Stimulated activated CD8-positive, alpha-beta memory T cell treated with anti-CD3 and anti-CD28 coated beads, Interleukin-4, amount 100 ng/mL, for 1 hour (primary cell): ENCODE results near the gene TMEM161B.
"Not testable (repeated sequence)": the region's sequence is repeated elsewhere in the genome, so short reads cannot be mapped to it uniquely, and the experiment has no call there.

ENCODE experiments used
- DNase-seq, 2 donors: peaks; one replicate each; pipeline ENCODE4 v3.0.0-alpha.2; 2020; ENCODE audit warnings: low read depth in 2 of 2, low spot score in 1 of 2

TMEM161B gene

DNA sequence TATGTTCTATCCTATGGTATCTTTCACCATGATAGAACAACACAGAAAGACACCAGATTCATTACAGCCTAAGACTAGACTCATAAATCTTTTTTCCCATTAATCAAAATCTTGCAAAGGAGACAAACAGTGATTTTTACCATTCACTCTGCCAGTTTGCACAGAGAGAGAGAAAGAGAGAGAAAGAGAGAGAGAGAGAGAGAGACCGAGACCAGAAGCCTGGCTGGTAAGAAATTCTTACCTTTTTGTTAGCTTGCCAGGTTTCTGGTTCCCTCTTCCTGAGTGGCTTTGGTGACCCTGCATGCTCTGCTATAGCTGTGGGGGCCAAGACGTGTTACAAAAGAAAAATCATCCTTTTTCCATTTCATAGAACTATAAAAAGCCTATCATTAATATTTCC, 18.6 kb downstream of the TMEM161B start:
- DNase-seq: no peak

DNA sequence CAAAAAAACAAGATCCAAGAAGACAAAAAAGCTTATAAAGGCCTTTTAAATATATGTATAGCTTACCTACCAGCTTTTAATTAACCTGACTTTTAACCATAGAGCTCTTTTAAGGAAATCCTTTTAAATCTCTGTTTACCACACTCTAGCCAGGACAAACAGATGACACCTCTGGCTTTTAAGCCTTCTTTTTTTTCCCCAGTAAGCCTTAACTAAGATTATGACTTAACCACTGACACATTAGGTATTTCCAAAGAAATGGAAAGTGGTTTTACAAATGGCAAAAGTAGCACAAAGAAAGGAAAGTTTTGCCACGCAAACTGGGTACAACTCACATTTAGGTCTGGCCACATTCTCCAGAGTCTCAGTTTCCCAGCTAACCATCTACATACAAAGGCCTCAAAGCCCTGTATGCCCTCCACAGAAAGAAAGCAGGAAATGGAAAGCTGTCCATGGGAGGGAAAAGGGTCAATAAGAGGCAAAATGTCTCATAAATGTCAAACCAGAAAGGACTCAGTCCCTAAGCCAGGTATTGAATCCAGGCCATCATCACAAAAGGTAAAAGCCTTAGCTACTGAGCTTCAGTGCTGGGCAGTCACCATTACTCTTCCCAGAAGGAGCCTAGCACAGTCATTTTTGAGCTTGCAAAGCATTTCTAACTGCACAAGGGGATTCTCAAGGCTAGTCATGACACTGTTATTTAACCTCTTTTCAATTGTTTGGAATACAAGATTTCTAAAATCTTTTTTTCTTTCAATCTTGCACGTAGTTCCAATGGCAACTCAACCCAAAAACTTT, 19.7 kb downstream of the TMEM161B start:
- no peak for DNase-seq

DNA sequence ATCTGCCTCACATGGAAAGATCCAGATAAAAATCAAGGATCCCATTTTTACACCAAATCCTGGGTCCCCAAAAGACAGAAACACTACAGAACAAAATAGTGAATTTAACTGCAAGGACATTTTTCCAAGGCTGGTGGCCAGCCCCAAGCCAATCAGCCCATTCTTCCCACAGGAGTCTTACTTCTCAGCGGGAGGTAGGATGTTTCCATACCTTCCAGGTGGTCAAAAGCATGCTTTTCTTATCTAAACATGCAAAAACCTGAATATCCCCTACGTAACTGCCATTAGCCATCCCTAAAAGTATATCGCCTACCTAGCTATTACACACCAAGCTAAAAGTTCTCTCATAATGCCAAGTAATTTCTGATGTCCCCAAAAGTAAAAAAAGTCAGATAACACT, 20.6 kb downstream of the TMEM161B start:
- DNase-seq: no peak

DNA sequence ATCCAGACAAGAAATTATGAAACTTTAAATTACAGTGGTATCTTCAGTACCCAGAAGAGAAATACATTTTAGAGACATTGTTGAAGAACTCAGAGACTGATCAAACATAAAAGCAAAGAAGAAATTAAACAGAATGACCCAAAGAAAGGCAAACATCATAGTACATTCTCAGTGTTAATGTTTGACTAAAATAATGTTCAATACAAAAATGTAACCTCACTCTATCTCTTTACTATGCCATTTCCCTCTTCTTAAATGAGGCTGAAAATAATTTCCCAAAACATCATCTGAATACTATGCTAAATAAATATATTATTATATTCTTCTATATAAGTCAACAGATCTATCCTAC, 22.8 kb downstream of the TMEM161B start:
- DNase-seq: no peak

DNA sequence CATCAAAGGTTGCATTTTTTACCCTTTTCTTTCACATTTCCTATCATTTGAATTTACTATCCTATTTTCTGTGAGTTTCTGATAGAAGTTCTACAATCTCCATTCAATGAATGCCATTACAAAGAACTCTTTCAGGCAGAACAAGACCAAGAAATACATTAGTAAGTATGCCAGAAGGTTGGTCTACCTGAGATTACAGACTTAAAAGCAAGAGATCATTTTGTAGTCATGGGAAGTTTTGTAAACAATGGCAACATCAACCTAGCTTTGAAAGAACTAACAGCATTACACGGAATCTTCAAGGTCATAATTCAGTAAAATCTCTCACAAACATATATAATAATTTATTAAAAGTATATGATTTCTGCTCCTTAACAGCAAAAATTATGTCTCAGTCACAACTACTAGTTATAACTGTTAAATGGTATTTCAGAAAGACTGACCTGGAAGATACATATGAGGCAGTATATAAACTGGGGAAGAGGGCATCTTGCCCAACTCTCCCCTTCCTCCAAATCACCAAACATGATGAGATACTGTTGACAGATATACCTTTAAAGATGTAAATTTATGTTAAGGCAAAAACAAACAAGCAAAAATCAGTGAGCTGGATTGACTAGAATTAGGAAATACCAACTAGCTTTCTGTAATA, 23.3 kb downstream of the TMEM161B start:
- no peak for DNase-seq

DNA sequence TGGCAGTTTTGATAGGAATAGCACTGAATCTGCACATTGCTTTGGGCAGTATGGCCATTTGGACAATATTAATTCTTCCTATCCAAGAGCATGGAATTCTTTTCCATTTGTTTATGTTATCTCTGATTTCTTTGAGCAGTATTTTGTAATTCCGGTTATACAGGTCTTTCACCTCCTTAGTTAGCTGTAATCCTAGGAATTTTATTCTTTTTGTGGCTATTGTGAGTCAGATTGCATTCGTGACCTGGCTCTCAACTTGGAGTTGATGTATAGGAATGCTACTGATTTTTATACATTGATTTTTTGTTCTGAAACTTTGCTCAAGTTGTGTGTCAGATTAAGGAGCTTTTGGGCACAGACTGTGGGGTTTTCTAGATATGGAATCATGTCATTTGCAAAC, 24.0 kb downstream of the TMEM161B start:
- DNase-seq: no peak

DNA sequence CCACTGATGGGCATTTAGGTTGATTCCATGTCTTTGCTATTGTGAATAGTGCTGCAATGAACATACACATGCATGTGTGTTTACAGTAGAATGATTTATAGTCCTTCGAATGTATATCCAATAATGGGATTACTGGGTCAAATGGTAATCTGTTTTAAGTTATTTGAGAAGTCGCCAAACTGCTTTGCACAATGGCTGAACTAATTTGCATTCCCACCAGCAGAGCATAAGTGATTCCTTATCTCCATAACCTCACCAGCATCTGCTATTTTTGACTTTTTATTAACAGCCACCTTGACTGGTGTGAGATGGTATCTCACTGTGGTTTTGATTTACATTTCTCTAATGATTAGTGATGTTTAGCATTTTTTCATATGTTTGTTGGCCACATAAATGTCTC, 25.2 kb downstream of the TMEM161B start:
- DNase-seq: not testable (repeated sequence)

DNA sequence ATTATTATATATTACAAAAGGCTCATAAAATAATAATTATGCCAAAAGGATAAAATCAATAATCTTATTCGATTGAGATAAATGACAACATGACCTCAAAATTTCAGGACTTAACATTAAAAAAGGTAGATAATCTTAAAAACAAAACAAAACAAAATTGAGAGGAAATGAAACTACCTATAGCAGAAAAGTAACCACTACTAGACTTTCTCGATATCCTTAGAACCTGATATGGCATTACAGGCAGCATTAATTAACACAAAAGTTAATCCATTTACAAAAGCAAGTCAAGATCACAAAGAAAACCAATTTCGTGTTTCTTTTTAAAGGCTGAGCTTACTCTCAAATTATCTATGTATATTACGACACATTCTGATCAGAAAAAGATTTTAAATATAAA, 29.9 kb downstream of the TMEM161B start:
- no peak for DNase-seq

DNA sequence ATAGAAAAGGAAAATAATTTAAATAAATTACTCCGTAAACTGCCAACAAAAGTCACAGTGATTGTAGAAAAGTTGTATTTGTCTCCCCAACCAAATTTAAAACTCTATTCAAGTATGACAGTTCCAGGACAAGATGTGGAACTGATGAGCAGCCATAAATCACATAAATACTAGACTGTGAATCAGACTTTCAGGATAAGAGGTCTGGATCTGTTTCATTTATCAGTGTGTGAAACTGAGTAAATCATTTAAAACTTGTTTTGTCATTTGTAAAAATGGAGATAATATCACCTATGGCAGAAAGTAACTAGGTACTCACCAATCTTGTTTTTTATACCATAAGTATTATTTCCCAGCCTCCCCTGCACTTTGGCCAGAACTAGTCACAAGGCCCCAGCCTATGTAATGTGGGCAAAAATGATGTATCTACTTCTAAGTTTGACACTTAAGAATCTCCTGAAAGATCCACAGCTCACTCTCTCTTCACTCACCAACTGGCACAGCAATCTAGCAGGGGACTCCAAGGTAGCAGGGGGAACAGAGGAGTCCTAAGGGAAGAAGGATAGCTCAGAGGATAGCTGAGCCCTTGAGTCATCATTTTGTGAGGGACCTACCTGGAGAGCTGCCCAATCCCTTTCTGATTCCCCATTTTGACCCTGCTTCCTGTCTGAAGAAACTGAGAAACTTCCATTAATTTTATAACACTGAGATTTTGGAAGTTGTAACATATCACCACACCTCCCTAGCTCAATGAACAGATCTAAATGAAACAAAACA, 31.6 kb downstream of the TMEM161B start:
- DNase-seq: no peak

DNA sequence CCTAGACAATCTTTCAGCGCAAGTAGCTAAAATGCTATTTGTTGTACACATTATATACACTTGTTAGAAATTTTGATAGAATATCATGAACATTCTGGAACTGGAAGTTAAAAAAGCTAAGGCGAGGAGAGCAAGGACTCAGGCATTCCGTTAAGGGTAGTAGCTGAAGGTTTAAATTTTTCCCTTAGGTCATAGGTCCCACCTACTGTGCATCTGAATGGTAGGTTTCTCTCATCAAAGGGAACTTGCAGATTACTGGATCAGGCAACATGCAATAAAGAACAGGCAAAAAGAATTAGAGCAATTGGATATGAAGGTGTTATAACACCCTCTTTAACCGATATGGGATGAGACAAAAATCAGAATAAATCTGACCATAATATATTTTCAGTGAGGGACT, 32.8 kb downstream of the TMEM161B start:
- DNase-seq: no peak

DNA sequence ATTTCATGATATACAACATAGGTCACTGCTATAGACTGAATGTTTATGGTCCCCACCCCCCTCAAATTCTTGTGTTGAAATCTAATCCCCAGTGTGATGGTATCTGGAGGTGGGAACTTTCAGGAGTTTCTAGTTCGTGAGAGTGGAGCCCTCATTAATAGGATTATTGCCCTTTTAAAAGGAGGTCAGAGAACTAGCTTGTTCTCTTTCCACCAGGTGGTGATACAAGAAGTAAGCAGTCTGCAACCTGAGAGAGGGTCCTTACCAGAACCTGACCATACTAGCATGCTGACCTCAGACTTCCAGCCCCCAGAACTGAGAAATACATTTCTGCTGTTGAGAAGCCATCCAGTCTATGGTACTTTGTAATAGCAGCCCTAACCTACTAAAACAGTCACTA, 33.3 kb downstream of the TMEM161B start:
- DNase-seq: no peak

DNA sequence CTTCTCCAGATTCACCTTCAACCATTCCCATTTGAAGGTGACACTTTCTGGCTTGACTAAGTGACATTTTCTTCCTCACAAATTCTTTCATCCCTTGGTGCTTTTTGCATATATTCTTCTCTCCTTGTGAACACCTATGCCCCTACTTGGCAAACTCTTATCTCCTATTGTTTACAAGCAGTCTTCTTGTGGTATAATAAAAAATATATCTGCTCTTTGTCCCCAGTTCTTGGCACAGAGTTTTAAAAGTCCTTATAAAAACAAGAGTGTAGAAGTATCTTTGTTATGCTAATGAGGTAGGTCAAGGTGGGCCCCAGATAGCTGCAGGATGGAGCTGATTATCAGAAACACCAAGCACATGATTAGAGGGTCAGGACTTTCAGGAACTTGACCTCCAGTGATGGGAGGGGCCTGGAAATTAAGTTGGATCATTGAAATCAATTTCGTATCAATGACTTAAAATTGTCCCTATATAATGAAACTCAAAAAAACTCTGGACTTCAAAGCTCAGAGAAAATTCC, 38.0 kb downstream of the TMEM161B start:
- no peak for DNase-seq

DNA sequence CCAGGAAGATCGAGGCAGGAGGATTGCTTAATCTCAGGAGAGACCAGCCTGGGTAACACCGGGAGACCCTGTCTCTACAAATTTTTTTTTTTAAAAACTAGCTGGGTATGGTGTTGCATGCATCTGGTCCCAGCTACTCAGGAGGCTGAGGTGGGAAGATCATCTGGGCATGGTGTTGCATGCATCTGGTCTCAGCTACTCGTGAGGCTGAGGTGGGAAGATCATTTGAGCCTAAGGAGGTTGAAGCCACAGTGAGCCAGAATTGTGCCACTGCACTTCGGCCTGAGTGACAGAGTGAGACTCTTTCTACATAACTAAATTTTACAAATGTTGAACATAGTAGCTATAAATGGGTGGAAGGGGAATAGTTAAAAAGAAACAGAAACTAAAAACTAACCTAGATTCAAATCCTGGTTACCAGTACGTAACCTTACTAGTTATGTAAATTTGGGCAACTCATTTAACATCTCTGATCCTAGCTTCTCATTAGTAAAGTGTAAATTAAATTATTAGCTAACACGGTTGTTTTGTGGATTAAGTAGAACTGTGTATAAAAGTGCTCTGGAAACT, 41.7 kb downstream of the TMEM161B start:
- DNase-seq: no peak

DNA sequence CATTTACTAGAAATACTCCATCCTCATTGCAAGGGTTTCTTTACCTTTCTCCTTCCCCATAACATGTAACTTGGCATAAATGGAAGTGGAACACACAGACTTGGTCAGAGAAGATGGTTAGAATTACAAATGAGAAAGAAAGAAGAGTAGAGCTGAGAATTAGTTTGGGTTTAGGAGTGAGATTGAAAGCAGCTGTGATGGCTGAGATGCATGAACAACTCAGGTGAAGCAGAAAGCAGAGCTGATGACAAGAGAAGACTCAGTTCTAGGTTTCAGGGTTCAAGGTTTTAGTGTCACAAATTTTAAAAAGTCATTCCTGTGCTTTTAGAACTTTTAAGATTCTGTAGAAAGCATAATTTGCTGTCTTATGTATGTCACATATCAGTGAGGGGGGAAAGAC, 54.0 kb downstream of the TMEM161B start:
- DNase-seq: no peak

DNA sequence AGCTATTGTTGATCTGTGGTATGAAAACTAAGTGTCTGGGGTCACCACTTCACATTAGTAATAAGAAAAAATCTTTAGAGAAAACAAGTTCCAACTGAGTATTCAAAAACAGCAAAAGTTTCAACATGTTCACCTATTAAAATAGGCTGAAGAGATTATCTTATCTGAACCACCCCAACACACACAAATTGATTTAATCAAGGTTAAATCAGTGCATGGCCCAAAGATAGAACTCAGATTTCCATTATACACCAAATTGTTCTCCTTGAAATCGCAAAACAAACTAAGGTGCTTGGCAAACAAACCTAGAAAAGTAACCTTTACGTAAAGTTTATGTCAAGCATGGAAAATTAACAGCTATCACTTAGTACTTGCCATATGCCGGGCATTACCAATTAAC, 61.1 kb downstream of the TMEM161B start:
- DNase-seq: no peak

DNA sequence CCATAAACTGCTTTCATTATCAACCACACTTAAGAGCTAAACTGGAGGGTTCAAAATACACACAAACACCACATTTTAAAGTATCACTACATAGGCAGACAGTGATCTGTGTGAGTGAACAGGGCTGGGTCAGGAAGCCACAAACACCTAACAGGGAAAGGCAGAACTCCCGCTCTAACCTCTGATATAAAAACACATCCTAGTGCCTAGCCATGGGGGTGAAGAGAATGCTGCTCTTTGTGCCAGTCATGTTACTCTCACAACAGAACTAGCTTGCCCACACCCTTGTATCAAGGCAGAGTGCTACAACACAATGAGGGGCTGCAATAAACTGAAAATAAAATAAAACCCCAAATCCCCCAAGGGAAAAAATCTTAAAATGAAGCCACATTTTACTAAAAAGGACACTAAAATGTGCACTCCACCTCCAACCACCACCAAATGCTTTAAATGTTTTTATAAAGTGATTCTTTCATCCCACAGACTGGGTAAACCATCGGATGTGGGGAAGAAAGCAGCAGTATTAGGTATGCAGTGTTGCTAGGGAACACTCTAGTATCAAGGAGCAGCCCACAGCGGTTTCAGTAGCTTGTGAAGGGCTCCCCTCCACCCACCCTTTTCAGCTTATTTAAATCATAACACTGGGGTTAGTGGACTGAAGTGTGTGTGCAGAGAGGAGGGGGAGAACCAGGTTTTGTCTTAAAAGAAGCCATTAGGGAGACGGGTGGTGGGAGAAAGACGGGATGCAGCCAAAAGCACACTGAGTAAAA, 64.5 kb downstream of the TMEM161B start:
- DNase-seq: peak in 1 of 2 donors; percentile 9

DNA sequence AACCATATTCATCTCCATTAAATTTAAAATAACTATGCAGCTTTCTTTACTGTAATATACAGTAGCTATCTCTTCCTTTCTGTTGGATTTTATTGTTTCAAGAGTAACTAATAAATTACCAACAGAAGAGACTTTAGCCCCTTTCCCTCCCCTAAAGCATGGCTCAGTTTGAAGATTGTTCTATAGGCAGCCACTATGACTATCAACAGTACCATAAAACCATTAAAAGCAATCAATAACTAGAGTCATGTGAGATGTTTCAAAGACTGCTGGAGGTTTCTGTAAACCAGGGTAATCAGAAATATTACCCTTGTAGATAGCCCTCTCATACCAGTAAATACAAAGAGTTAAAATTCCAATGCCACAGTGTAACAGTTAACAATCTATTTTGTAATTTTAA, 73.0 kb downstream of the TMEM161B start:
- no peak for DNase-seq

DNA sequence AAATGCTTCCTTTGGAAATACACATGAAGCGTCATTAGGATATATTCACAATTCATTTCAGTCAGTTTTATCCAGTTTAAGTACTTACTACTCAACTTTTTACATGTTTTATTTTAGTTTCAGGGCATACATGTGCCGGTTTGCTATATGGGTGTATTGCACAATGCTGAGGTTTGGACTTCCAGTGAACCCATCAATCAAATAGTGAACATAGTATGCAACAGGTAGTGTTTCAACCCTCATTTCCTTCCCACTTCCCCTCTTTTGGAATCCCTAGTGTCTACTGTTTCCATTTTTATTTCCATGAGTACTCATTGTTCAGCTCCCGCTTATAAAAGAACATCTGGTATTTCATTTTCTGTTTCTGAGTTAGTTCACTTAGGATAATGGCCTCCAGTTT, 74.7 kb downstream of the TMEM161B start:
- no peak for DNase-seq

DNA sequence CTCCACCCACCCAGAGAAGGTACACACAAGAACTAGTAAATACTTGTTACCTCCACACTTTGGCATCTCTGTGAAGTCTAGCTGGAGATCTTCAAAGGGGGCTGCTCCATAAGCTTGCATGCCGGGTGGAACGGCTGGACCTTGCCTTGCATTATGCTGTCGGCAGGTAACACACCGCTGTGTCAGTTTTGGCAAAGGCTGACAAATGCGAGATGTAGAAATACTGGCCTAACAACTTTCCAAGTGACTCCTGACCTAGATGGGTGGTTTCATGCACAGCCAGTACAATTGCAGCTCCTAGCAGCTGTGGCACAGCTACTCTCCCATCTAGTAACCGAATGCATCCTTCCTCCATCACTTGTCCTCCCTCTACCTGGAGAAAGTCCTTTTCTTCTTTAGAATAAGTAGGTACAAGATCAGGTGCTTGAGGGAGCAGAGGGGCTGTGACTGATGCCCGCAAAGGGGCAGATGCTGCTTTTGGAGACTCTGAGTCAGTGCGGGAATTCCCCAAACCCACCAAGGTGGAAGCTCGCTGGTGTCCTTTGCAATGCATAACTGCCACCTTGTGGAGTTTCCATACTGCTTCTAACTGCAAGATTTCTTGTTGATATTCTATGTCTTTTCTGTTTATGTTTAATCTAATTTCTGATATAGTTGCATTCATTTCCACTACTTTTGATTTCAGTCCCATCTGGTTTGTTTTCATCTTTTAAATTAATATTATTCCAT, 78.4 kb downstream of the TMEM161B start:
- peak in 1 of 2 donors; percentile 8 for DNase-seq

DNA sequence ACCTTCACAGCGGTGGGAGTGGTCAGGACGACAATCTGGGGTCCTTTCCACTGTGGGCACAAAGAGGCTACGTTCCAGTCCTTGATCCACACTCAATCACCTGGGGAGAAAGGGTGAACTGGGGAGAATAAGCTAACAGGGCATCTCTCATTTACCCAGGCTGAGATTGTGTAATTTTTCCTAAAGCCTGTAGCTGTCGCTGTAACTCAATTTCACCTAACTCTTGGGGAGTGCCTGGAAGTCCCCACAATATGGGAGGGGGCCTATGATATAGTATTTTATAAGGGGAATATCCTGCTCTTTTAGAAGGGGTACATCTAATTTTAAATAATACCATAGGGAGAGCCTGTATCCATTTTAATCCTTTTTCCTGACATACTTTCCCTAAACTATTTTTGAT, 79.2 kb downstream of the TMEM161B start:
- DNase-seq: not testable (repeated sequence)
